ENCODE results near the gene DDOST. TPM values are rescaled to one million over a fixed set of nuclear protein-coding genes. Genes with fewer than 3 reads are reported as not detected.

Gene DDOST
- polyA plus RNA-seq, 2 of the 4 experiments (the other 2 are of a cell fraction): 158 to 231 TPM

GRCh38 chr1:20633190-20634064 lies 27.7 kb downstream of the DDOST start, which contains the start of gene PINK1 (continued):
- TF ChIP-seq, protein P1, sequence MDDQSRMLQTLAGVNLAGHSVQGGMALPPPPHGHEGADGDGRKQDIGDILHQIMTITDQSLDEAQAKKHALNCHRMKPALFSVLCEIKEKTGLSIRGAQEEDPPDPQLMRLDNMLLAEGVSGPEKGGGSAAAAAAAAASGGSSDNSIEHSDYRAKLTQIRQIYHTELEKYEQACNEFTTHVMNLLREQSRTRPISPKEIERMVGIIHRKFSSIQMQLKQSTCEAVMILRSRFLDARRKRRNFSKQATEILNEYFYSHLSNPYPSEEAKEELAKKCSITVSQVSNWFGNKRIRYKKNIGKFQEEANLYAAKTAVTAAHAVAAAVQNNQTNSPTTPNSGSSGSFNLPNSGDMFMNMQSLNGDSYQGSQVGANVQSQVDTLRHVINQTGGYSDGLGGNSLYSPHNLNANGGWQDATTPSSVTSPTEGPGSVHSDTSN (IDR thresholded peaks at IDR 0.05): no peak
- no peak for TF ChIP-seq NPAS2 (CRISPR knock-in tag; IDR thresholded peaks at IDR 0.05; ENCODE audit: borderline replicate concordance)

GRCh38 chr1:20632386-20632785 lies 28.8 kb downstream of the DDOST start:
- no peak overlapping the region for H3K4me2 ChIP-seq
- ChIA-PET CTCF (interaction anchor here (0.6 to 5.9 kb wide), 30 partner anchors 8 to 419 kb away, joined by 3 to 90 read pairs (median 6); partner anchors contain the start of genes CDA and FAM43B), POLR2A (no interaction called here)
- H3K27ac ChIP-seq: peak overlapping the region in 1 of 2 experiments; percentile 92; a peak in 3 of 6 replicates
- 93% methylated on average over 3 of the region's 3 CpGs for WGBS (ENCODE audit: missing lambda C conversion rate)
- no peak for ATAC-seq
- TF ChIP-seq ZNF302 (CRISPR knock-in tag; IDR thresholded peaks at IDR 0.05) (no peak), BHLHE40 (IDR thresholded peaks at IDR 0.05; ENCODE audit: low read depth, low read length) (no peak), ZC3H11A (IDR thresholded peaks at IDR 0.05) (no peak), RFX5 (IDR thresholded peaks at IDR 0.05) (no peak), JUN (IDR thresholded peaks at IDR 0.05) (no peak), CEBPB (IDR thresholded peaks at IDR 0.05) (no peak), NFE2L2 (conservative IDR thresholded peaks at IDR 0.05; ENCODE audit: low read length) (no peak), NPAS2 (CRISPR knock-in tag; IDR thresholded peaks at IDR 0.05; ENCODE audit: borderline replicate concordance) (no peak)
- FAIRE-seq: no peak
- no peak overlapping the region for H3K4me3 ChIP-seq
- DNase-seq (ENCODE audit: low read depth in 1 of 2, low spot score in 1 of 2): no peak
- H3K4me1 ChIP-seq: peaks cover 18% of the 10 kb centered on the region
- no peaks in the 10 kb centered on the region for H3K9me3 ChIP-seq

- Histone ChIP-seq H3K27ac (no peak overlapping the region), H3K4me2 (no peak overlapping the region), H3K4me1 (peaks cover 16% of the 10 kb centered on the region), H3K4me3 (no peak overlapping the region), H3K9me3 (no peaks in the 10 kb centered on the region)
- WGBS (ENCODE audit: missing lambda C conversion rate): 79% methylated on average over 4 of the region's 4 CpGs
- no peak for DNase-seq (ENCODE audit: low read depth in 1 of 2, low spot score in 1 of 2)
- FAIRE-seq: no peak
- ChIA-PET POLR2A (no interaction called here), CTCF (interaction anchor here (0.7 to 5.9 kb wide), 7 partner anchors 9 to 107 kb away, joined by 3 to 90 read pairs (median 8); partner anchors contain the start of gene CDA)
- TF ChIP-seq MAFK (IDR thresholded peaks at IDR 0.05; ENCODE audit: partially characterized antibody) (peak; percentile 93), HDAC2 (IDR thresholded peaks at IDR 0.05) (no peak)
- no peak for ATAC-seq
Measured at GRCh38 chr1:20630729-20631128, 30.4 kb downstream of the DDOST start.

DNA sequence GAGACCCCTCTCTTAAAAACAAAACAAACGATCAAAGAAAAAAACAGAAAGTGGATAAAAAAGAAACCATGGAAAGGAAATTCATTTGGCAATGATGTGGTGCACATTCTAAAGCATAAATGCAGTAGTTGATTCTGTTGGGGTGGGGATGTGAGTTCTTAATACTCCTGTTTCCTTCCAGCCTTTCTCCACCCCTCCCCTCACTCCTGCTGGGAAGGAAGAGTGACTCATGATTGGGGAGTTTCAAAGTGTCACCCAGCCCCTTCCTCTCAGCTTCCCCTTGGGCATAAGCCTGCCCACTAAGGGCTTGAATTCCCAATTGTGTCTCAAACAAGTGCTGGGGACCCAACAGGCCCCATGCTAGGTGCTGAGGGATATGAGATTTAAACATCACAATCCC lies 34.6 kb downstream of the DDOST start:
- H3K9me3 ChIP-seq: no peaks in the 10 kb centered on the region
- H3K4me1 ChIP-seq: no peaks in the 10 kb centered on the region
- H3K27ac ChIP-seq: 0 out of 6 replicates have a peak overlapping the region, but pooled peaks of 1 of the 2 experiments have one; percentile 20
- no peak overlapping the region for H3K4me2 ChIP-seq
- WGBS (ENCODE audit: missing lambda C conversion rate): 72% methylated on average over 1 of the region's 1 CpG
- ATAC-seq (no peak), DNase-seq (ENCODE audit: low read depth in 1 of 2, low spot score in 1 of 2) (no peak), FAIRE-seq (no peak)
- POLR2A ChIA-PET: no interaction called here
- CTCF ChIA-PET: interaction anchor here (1.4 kb wide), 1 partner anchor 14 kb away, joined by 4 read pairs; no protein-coding TSS in a partner anchor
- no peak overlapping the region for H3K4me3 ChIP-seq
- TF ChIP-seq HOXB13 (CRISPR knock-in tag; IDR thresholded peaks at IDR 0.05; ENCODE audit: low read depth): no peak
- TF ChIP-seq, protein P1 (IDR thresholded peaks at IDR 0.05): no peak
- TF ChIP-seq RARB (CRISPR knock-in tag; IDR thresholded peaks at IDR 0.05): no peak
- no peak for TF ChIP-seq KDM1A (IDR thresholded peaks at IDR 0.05; ENCODE audit: low read depth)
- TF ChIP-seq FOXS1 (CRISPR knock-in tag; IDR thresholded peaks at IDR 0.05): no peak
- TF ChIP-seq EHMT2 (IDR thresholded peaks at IDR 0.05; ENCODE audit: low read depth): no peak
- no peak for TF ChIP-seq REST (IDR thresholded peaks at IDR 0.05)
- TF ChIP-seq POLR2A (IDR thresholded peaks at IDR 0.05; ENCODE audit: low read length): no peak
- no peak for TF ChIP-seq TP53 (CRISPR knock-in tag; IDR thresholded peaks at IDR 0.05)
- TF ChIP-seq SREBF2 (IDR thresholded peaks at IDR 0.05): no peak
- no peak for TF ChIP-seq FOSL2 (IDR thresholded peaks at IDR 0.05)
- no peak for TF ChIP-seq FOSL2 (CRISPR knock-in tag; IDR thresholded peaks at IDR 0.05)
- no peak for TF ChIP-seq HOXA7 (CRISPR knock-in tag; IDR thresholded peaks at IDR 0.05)
- no peak for TF ChIP-seq ZFP36 (IDR thresholded peaks at IDR 0.05; ENCODE audit: borderline replicate concordance, partially characterized antibody)
- TF ChIP-seq JUNB (IDR thresholded peaks at IDR 0.05): no peak
- no peak for TF ChIP-seq HDAC2 (IDR thresholded peaks at IDR 0.05)

All from A549 (cell line).